HepG2 (cell line): ENCODE results near the gene RNASE7. TPM values are rescaled to one million over a fixed set of nuclear protein-coding genes. Genes with fewer than 3 reads are reported as not detected.
A peak's percentile ranks its signal among the peaks of the same experiment; 100 is the strongest.

Source experiments
- ATF1 ChIP-seq: IDR thresholded peaks from 2 replicates; pipeline ENCODE4 v1.6.1; 2016; ENCODE audit warnings: mild to moderate bottlenecking, control low read depth
- ATM ChIP-seq: fragments of 450-650 bp; IDR thresholded peaks from 2 replicates; pipeline ENCODE4 v1.7.1; 2017; ENCODE audit warnings: mild to moderate bottlenecking, borderline replicate concordance
- BORCS8-MEF2B ChIP-seq: sonication (generic); formaldehyde crosslinking; IDR thresholded peaks from 2 replicates; pipeline ENCODE4 v1.8.0; 2022; ENCODE audit warnings: mild to moderate bottlenecking, missing genetic modification reagents
- BRCA1 ChIP-seq: sonication (generic); formaldehyde crosslinking; IDR thresholded peaks from 2 replicates; pipeline ENCODE4 v1.4.0; 2020; ENCODE audit warnings: missing genetic modification reagents
- CBFB ChIP-seq: sonication (generic); formaldehyde crosslinking; IDR thresholded peaks from 2 replicates; pipeline ENCODE4 v1.4.0; 2020; ENCODE audit warnings: missing genetic modification reagents
- CBX5 ChIP-seq: sonication (generic); formaldehyde crosslinking; IDR thresholded peaks from 2 replicates; pipeline ENCODE4 v1.4.0; 2020; ENCODE audit warnings: missing genetic modification reagents, borderline replicate concordance
- ERF ChIP-seq: IDR thresholded peaks from 2 replicates; pipeline ENCODE4 v1.6.1; 2018; ENCODE audit warnings: missing biosample characterization, missing genetic modification reagents
- GATAD2A ChIP-seq: IDR thresholded peaks from 2 replicates; pipeline ENCODE4 v1.6.1; 2016
- JUND ChIP-seq: sonication (generic); formaldehyde crosslinking; IDR thresholded peaks from 2 replicates; pipeline ENCODE4 v1.8.0; 2022; ENCODE audit warnings: mild to moderate bottlenecking, missing genetic modification reagents
- KLF16 ChIP-seq, 2 experiments: sonication (generic) in 1 of 2; formaldehyde crosslinking in 1 of 2; IDR thresholded peaks; 2 replicates each; pipeline versions ENCODE4 v1.6.1 to v1.8.0; 2016 to 2023; ENCODE audit warnings: missing genetic modification reagents in 2 of 2, missing compliant biosample characterization in 1 of 2
- MEIS2 ChIP-seq: sonication (generic); formaldehyde crosslinking; IDR thresholded peaks from 2 replicates; pipeline ENCODE4 v1.9.0; 2021; ENCODE audit warnings: mild to moderate bottlenecking, missing genetic modification reagents
- NCOA1 ChIP-seq: sonication (generic); formaldehyde crosslinking; IDR thresholded peaks from 2 replicates; pipeline ENCODE4 v1.9.0; 2021; ENCODE audit warnings: missing genetic modification reagents
- NCOA2 ChIP-seq: sonication (generic); formaldehyde crosslinking; IDR thresholded peaks from 2 replicates; pipeline ENCODE4 v1.8.0; 2022; ENCODE audit warnings: inconsistent platforms
- PAF1 ChIP-seq: IDR thresholded peaks from 2 replicates; pipeline ENCODE4 v1.6.1; 2016; ENCODE audit warnings: missing genetic modification reagents, missing compliant biosample characterization
- RERE ChIP-seq: IDR thresholded peaks from 2 replicates; pipeline ENCODE4 v1.6.1; 2016; ENCODE audit warnings: low read depth, missing genetic modification reagents, missing compliant biosample characterization
- SIX4 ChIP-seq: sonication (generic); formaldehyde crosslinking; IDR thresholded peaks from 2 replicates; pipeline ENCODE4 v1.4.0; 2020; ENCODE audit warnings: missing genetic modification reagents
- SMC3 ChIP-seq: IDR thresholded peaks from 2 replicates; pipeline ENCODE4 v1.6.1; 2011; ENCODE audit warnings: low read length, improper control_type of control experiment
- SNAPC5 ChIP-seq: sonication (generic); formaldehyde crosslinking; IDR thresholded peaks from 2 replicates; pipeline ENCODE4 v1.8.1; 2023; ENCODE audit warnings: mild to moderate bottlenecking, missing genetic modification reagents, borderline replicate concordance
- SP140L ChIP-seq: sonication (generic); formaldehyde crosslinking; IDR thresholded peaks from 2 replicates; pipeline ENCODE4 v1.4.0; 2020; ENCODE audit warnings: missing genetic modification reagents, borderline replicate concordance
- STAG1 ChIP-seq: sonication (generic); formaldehyde crosslinking; IDR thresholded peaks from 2 replicates; pipeline ENCODE4 v1.4.0; 2020; ENCODE audit warnings: missing genetic modification reagents
- TARDBP ChIP-seq: sonication (generic); formaldehyde crosslinking; IDR thresholded peaks from 2 replicates; pipeline ENCODE4 v1.8.0; 2022; ENCODE audit warnings: mild to moderate bottlenecking, missing genetic modification reagents
- TGIF2 ChIP-seq: IDR thresholded peaks from 2 replicates; pipeline ENCODE4 v1.6.1; 2016; ENCODE audit warnings: control low read depth, missing compliant biosample characterization
- TOPORS ChIP-seq: sonication (generic); formaldehyde crosslinking; IDR thresholded peaks from 2 replicates; pipeline ENCODE4 v1.8.0; 2023; ENCODE audit warnings: mild to moderate bottlenecking, missing genetic modification reagents
- ZC3H4 ChIP-seq: sonication (generic); formaldehyde crosslinking; IDR thresholded peaks from 2 replicates; pipeline ENCODE4 v1.4.0; 2020; ENCODE audit warnings: missing genetic modification reagents, borderline replicate concordance
- ZNF275 ChIP-seq: sonication (generic); formaldehyde crosslinking; IDR thresholded peaks from 2 replicates; pipeline ENCODE4 v1.8.0; 2022; ENCODE audit warnings: missing genetic modification reagents, mild to moderate bottlenecking, inconsistent platforms, borderline replicate concordance
- ZNF629 ChIP-seq: sonication (generic); formaldehyde crosslinking; conservative IDR thresholded peaks from 2 replicates; pipeline ENCODE4 v1.5.0; 2020; ENCODE audit warnings: missing genetic modification reagents
- polyA plus RNA-seq, 8 experiments: library from polyadenylated mRNA; depleted of rRNA in 3 of 8; stranded (reverse) in 7 of 8; unstranded in 1 of 8; fragments of >200 nt; fragmentation: Illumina TruSeq in 4 of 8; extraction: Trizol in 4 of 8; gene quantifications; 2 replicates each; pipeline versions ENCODE4 v1.2.1 to v1.2.3, GENCODE V29; 2011 to 2016; ENCODE audit warnings: low read depth in 4 of 8, missing spikeins in 1 of 8, mixed read lengths in 1 of 8; ENCODE audit not compliant: insufficient read depth in 1 of 8
- total RNA-seq, 5 experiments: library from RNA; depleted of rRNA; stranded (reverse); fragments of >200 nt; fragmentation: Illumina TruSeq; extraction: Trizol; gene quantifications; 2 replicates each; pipeline ENCODE4 v1.2.3, GENCODE V29; 2016; ENCODE audit warnings: low read depth in 1 of 5

RNASE7 gene
- total and polyA plus RNA-seq, 2 of the 13 experiments (the other 11 are each of a cell fraction or from before 2014, with no cell fraction given): 0.04 TPM; not detected in 1

GRCh38 chr14:21014761-21015190 is 27.4 kb upstream of the RNASE7 start (continued):
- TF ChIP-seq KLF16 (CRISPR knock-in tag; IDR thresholded peaks at IDR 0.05): peak in 1 of 2 experiments; percentile 77; a peak in 1 of 4 replicates
- TF ChIP-seq NCOA1 (CRISPR knock-in tag): 0 out of 2 replicates have a peak, but pooled peaks have one; percentile 53
- peak; percentile 99 for TF ChIP-seq STAG1 (CRISPR knock-in tag)
- peak; percentile 88 for TF ChIP-seq MEIS2 (CRISPR knock-in tag)
- TF ChIP-seq TGIF2: 0 out of 2 replicates have a peak, but pooled peaks have one; percentile 59
- peak; percentile 100 for TF ChIP-seq SMC3
- peak; percentile 45; the same call in 1 of the 2 replicates for TF ChIP-seq NCOA2 (CRISPR knock-in tag)
- TF ChIP-seq PAF1 (CRISPR knock-in tag): no peak
- peak; percentile 14; the same call in 1 of the 2 replicates for TF ChIP-seq ZC3H4
- TF ChIP-seq ATM: no peak
- TF ChIP-seq BRCA1 (CRISPR knock-in tag): no peak
- TF ChIP-seq ERF (CRISPR knock-in tag): 0 out of 2 replicates have a peak, but pooled peaks have one; percentile 32
- TF ChIP-seq ZNF275 (CRISPR knock-in tag): no peak
- no peak for TF ChIP-seq JUND (CRISPR knock-in tag)
- TF ChIP-seq ATF1 (CRISPR knock-in tag): no peak
- 0 out of 2 replicates have a peak, but pooled peaks have one; percentile 15 for TF ChIP-seq ZNF629 (CRISPR knock-in tag)
- TF ChIP-seq SIX4 (CRISPR knock-in tag): no peak
- TF ChIP-seq SNAPC5: no peak
- TF ChIP-seq RERE (CRISPR knock-in tag): no peak
- no peak for TF ChIP-seq CBFB (CRISPR knock-in tag)
- no peak for TF ChIP-seq SP140L (CRISPR knock-in tag)
- TF ChIP-seq TARDBP (CRISPR knock-in tag): peak; percentile 56; the same call in 1 of the 2 replicates
- peak; percentile 23; the same call in 1 of the 2 replicates for TF ChIP-seq CBX5 (CRISPR knock-in tag)
- no peak for TF ChIP-seq BORCS8-MEF2B
- peak; percentile 52 for TF ChIP-seq GATAD2A (CRISPR knock-in tag)
- TF ChIP-seq TOPORS: no peak
